Measurements from ENCODE around the gene HIF3A.
"Not testable (repeated sequence)": the region's sequence is repeated elsewhere in the genome, so short reads cannot be mapped to it uniquely, and the experiment has no call there.

The HIF3A gene

DNA sequence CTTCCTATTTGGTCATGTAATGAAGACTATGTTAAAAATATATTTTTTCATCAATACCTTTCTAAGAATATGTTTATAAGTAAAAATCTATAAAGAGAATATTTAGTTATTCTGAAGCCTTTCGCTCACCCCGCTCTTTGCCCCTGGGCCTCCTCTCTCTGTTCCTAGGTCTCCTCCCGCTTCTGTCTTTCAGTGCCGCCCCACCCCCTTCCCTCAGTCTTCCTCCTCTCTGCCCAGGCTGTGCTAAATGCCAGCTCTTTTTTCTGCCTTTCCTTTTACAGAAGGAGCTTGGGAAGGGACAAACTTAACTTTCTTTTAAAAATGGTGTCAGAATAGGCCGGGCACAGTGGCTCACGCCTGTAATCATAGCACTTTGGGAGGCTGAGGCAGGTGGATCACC lies 22.8 kb downstream of the HIF3A start:
- Histone ChIP-seq H3K27me3 (replicated peaks; ENCODE audit: control insufficient read depth, insufficient read depth, low read length) (no peaks in the 10 kb centered on the region), H3K4me3 (replicated peaks; ENCODE audit: low read depth, low read length) (no peak overlapping the region), H3K36me3 (ENCODE audit: control insufficient read depth, insufficient read depth, low read length) (no peaks in the 10 kb centered on the region)
- no peak for DNase-seq (ENCODE audit: extremely low read depth, insufficient read length)
- TF ChIP-seq CTCF (IDR thresholded peaks at IDR 0.05; ENCODE audit: insufficient read depth, low read length, poor library complexity, severe bottlenecking): no peak

DNA sequence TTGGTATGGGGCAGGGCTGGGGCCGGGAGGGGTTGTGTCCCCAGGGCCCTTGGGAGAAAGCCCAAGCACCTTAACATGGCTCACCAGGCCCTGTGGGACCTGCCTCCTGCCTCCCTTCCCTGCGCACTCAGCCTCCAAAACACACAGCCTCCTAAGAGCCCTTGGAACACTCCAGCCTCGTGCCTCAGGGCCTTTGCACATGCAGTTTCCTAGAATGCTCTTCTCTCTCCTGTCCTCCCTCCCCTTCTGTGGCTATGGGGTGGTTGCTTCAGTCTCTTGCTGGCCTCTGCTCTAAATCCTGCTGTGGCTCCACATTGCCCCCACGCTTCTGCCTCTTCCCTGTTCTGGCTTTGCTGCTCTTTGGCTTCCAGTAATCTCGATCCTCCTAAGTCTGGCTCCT lies 23.7 kb downstream of the HIF3A start:
- no peaks in the 10 kb centered on the region for H3K36me3 ChIP-seq (ENCODE audit: control insufficient read depth, insufficient read depth, low read length)
- H3K27me3 ChIP-seq (replicated peaks; ENCODE audit: control insufficient read depth, insufficient read depth, low read length): no peaks in the 10 kb centered on the region
- no peak overlapping the region for H3K4me3 ChIP-seq (replicated peaks; ENCODE audit: low read depth, low read length)
- DNase-seq (ENCODE audit: extremely low read depth, insufficient read length): no peak
- TF ChIP-seq CTCF (IDR thresholded peaks at IDR 0.05; ENCODE audit: insufficient read depth, low read length, poor library complexity, severe bottlenecking): no peak

GRCh38 chr19:46321653-46322052 lies 24.8 kb downstream of the HIF3A start:
- H3K36me3 ChIP-seq (ENCODE audit: control insufficient read depth, insufficient read depth, low read length): no peaks in the 10 kb centered on the region

DNA sequence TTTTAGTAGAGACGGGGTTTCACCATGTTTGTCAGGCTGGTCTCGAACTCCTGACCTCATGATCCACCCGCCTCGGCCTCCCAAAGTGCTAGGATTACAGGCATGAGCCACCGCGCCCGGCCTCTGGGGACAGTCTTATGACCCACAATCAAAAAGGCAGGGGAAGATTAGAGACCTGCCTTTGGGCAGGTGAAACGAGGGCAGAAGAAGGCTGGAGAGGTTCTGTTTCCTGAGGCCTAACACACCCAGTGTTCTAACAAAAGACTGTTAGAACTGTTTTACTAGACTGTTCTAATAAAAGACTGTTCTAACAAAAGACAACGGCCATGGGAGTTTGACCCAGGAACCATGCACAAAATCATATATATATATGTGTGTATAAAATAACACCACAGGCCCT lies 26.4 kb downstream of the HIF3A start:
- not testable (repeated sequence) for H3K4me3 ChIP-seq (replicated peaks; ENCODE audit: low read depth, low read length); H3K36me3 ChIP-seq (ENCODE audit: control insufficient read depth, insufficient read depth, low read length); H3K27me3 ChIP-seq (replicated peaks; ENCODE audit: control insufficient read depth, insufficient read depth, low read length); DNase-seq (ENCODE audit: extremely low read depth, insufficient read length)

More at GRCh38 chr19:46321653-46322052, 24.8 kb downstream of the HIF3A start:
- TF ChIP-seq CTCF (IDR thresholded peaks at IDR 0.05; ENCODE audit: insufficient read depth, low read length, poor library complexity, severe bottlenecking): no peak
- H3K27me3 ChIP-seq (replicated peaks; ENCODE audit: control insufficient read depth, insufficient read depth, low read length): no peaks in the 10 kb centered on the region
- DNase-seq (ENCODE audit: extremely low read depth, insufficient read length): no peak
- no peak overlapping the region for H3K4me3 ChIP-seq (replicated peaks; ENCODE audit: low read depth, low read length)

- Histone ChIP-seq H3K4me3 (replicated peaks; ENCODE audit: low read depth, low read length) (no peak overlapping the region), H3K36me3 (ENCODE audit: control insufficient read depth, insufficient read depth, low read length) (no peaks in the 10 kb centered on the region), H3K27me3 (replicated peaks; ENCODE audit: control insufficient read depth, insufficient read depth, low read length) (no peaks in the 10 kb centered on the region)
- no peak for TF ChIP-seq CTCF (IDR thresholded peaks at IDR 0.05; ENCODE audit: insufficient read depth, low read length, poor library complexity, severe bottlenecking)
- no peak for DNase-seq (ENCODE audit: extremely low read depth, insufficient read length)
These were observed 27.4 kb downstream of the HIF3A start for GRCh38 chr19:46324277-46324676.

DNA sequence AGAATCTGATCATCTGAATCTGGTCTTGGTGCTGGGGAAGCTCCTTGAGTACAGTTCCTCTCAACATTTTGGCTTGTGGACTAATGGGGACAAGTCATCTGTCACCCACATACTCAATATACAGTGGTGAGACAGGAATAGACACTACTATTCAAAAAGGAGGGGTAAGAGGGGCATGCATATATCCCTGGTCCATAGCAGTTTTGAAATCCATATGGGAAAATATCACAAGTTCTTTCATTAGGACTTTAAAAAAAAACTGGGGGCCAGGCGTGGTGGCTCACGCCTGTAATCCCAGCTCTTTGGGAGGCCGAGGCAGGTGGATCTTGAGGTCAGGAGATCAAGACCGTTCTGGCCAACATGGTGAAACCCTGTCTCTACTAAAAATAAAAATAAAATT lies 29.8 kb downstream of the HIF3A start:
- Histone ChIP-seq H3K27me3 (replicated peaks; ENCODE audit: control insufficient read depth, insufficient read depth, low read length) (no peaks in the 10 kb centered on the region), H3K4me3 (replicated peaks; ENCODE audit: low read depth, low read length) (no peak overlapping the region), H3K36me3 (ENCODE audit: control insufficient read depth, insufficient read depth, low read length) (no peaks in the 10 kb centered on the region)
- no peak for DNase-seq (ENCODE audit: extremely low read depth, insufficient read length)
- no peak for TF ChIP-seq CTCF (IDR thresholded peaks at IDR 0.05; ENCODE audit: insufficient read depth, low read length, poor library complexity, severe bottlenecking)

Data from GM06990 (cell line).